K562 (cell line): ENCODE measurements around the gene VEGFC. TPM values are rescaled to one million over a fixed set of nuclear protein-coding genes. Genes with fewer than 3 reads are reported as not detected.

Experiments used
- ATAC-seq: fragments of 200-7000 bp; cut with Tn5 transposase; 3 replicates; pipeline ENCODE4 v1.9.1; 2020; ENCODE audit warnings: moderate library complexity
- BruUV-seq: library from RNA; stranded (reverse); fragments of 400-500 nt; replicated peaks from 2 replicates; lab custom pipeline; 2021; lab: Mats Ljungman, UMichigan
- CTCF ChIA-PET: fragments of 300-600 bp; formaldehyde crosslinking; extraction: SDS; loops from one replicate; lab custom pipeline; 2021; ENCODE audit warnings: low intra/inter-chr PET ratio; lab: Yijun Ruan, JAX
- POLR2A ChIA-PET: fragments of 300-600, 350-650 bp; sonication (Branson Sonifier 250); formaldehyde crosslinking; extraction: SDS; loops from one replicate; lab custom pipeline; 2021; ENCODE audit warnings: antibody characterized with exemption, inconsistent platforms; lab: Yijun Ruan, JAX
- DNase-seq, 4 experiments: peaks; one replicate each; pipeline versions ENCODE4 v3.0.0 to v3.0.0-alpha.2; 2011 to 2018; ENCODE audit warnings: low spot score in 3 of 4, mixed read lengths in 3 of 4; ENCODE audit errors: extremely low read depth in 1 of 4
- FAIRE-seq: peaks from 2 replicates; lab custom pipeline; 2011; peaks lifted over from hg19 to GRCh38; lab: Jason Lieb, UNC
- H2AFZ ChIP-seq: 2 replicates; pipeline ENCODE4 v1.6.0; 2011; ENCODE audit warnings: low read depth, low read length, control low read depth, inconsistent platforms
- H3K27ac ChIP-seq: fragments of 200-600 bp; 3 replicates; pipeline ENCODE4 v1.8.0; 2011; ENCODE audit warnings: low read depth, mild to moderate bottlenecking, control low read depth, inconsistent platforms, low read length, moderate library complexity, mixed read lengths; ENCODE audit errors: extremely low read depth
- H3K27me3 ChIP-seq, 2 experiments: fragments of 300-600 bp in 1 of 2; 2 replicates in 1 of 2; 3 replicates in 1 of 2; pipeline versions ENCODE4 v1.6.0 to v1.8.0; 2011; ENCODE audit warnings: inconsistent platforms in 2 of 2, low read length in 2 of 2, mild to moderate bottlenecking in 1 of 2, mixed read lengths in 1 of 2, moderate library complexity in 1 of 2; ENCODE audit not compliant: control insufficient read depth in 2 of 2, insufficient read depth in 2 of 2
- H3K36me3 ChIP-seq: fragments of 300-600 bp; 3 replicates; pipeline ENCODE4 v1.8.0; 2011; ENCODE audit warnings: mild to moderate bottlenecking, low read length, inconsistent platforms; ENCODE audit not compliant: control insufficient read depth, insufficient read depth
- H3K4me1 ChIP-seq, 2 experiments: fragments of 200-600 bp in 1 of 2; replicated peaks in 1 of 2; 2 replicates in 1 of 2; 3 replicates in 1 of 2; pipeline versions ENCODE4 v1.5.1 to v1.8.0; 2011; ENCODE audit warnings: inconsistent platforms in 2 of 2, low read length in 2 of 2, mild to moderate bottlenecking in 1 of 2, mixed read lengths in 1 of 2, moderate library complexity in 1 of 2; ENCODE audit not compliant: control insufficient read depth in 2 of 2, insufficient read depth in 2 of 2
- H3K4me2 ChIP-seq: 2 replicates; pipeline ENCODE4 v1.6.1; 2011; ENCODE audit warnings: low read length, control low read depth, inconsistent platforms, mixed read lengths; ENCODE audit not compliant: insufficient read depth
- H3K4me3 ChIP-seq: fragments of 200-600 bp; sonication (generic), shearing (Covaris generic); 2 replicates; pipeline ENCODE4 v1.5.1; 2016; ENCODE audit warnings: control low read depth, inconsistent platforms
- H3K79me2 ChIP-seq: fragments of 200-600 bp; 3 replicates; pipeline ENCODE4 v1.8.0; 2011; ENCODE audit warnings: low read length, inconsistent platforms; ENCODE audit not compliant: control insufficient read depth, insufficient read depth
- H3K9ac ChIP-seq, 2 experiments: 2 replicates each; pipeline versions ENCODE4 v1.6.0 to v1.6.1; 2011; ENCODE audit warnings: low read depth in 2 of 2, low read length in 2 of 2, control low read depth in 1 of 2, inconsistent platforms in 1 of 2, mild to moderate bottlenecking in 1 of 2, mixed read lengths in 1 of 2; ENCODE audit not compliant: insufficient read depth in 1 of 2
- H3K9me1 ChIP-seq: one replicate; pipeline ENCODE4 v1.6.0; 2011; ENCODE audit warnings: inconsistent platforms, mild to moderate bottlenecking, low read length, moderate library complexity; ENCODE audit not compliant: control insufficient read depth, insufficient read depth
- H3K9me3 ChIP-seq: replicated peaks from 2 replicates; pipeline ENCODE4 v1.5.1; 2011; ENCODE audit warnings: low read depth, low read length, inconsistent platforms; ENCODE audit not compliant: control insufficient read depth, insufficient read depth
- H4K20me1 ChIP-seq: replicated peaks from 2 replicates; pipeline ENCODE4 v1.6.1; 2011; ENCODE audit warnings: low read length, inconsistent platforms, mixed read lengths; ENCODE audit not compliant: control insufficient read depth, insufficient read depth
- CCAR2 ChIP-seq: fragments of 200-400 bp; formaldehyde crosslinking; IDR thresholded peaks from 2 replicates; pipeline ENCODE4 v1.6.1; 2017; ENCODE audit warnings: mild to moderate bottlenecking, low read depth, low read length
- GTF2E2 ChIP-seq: fragments of 200-800 bp; sonication (Bioruptor generic); IDR thresholded peaks from 2 replicates; pipeline ENCODE4 v1.6.1; 2016; ENCODE audit warnings: missing genetic modification characterization, missing compliant biosample characterization
- HOXB6 ChIP-seq: fragments of 250-450 bp; sonication (Bioruptor Pico); IDR thresholded peaks from 2 replicates; pipeline ENCODE4 v1.5.1; 2022; ENCODE audit warnings: mild to moderate bottlenecking, borderline replicate concordance
- JUNB ChIP-seq: fragments of 450-650 bp; formaldehyde crosslinking; conservative IDR thresholded peaks from 2 replicates; pipeline ENCODE4 v1.4.0; 2020; ENCODE audit warnings: mild to moderate bottlenecking
- MYC ChIP-seq, 2 experiments: fragments of 250-450 bp in 1 of 2; sonication (Bioruptor Pico) in 1 of 2; IDR thresholded peaks; 2 replicates each; pipeline versions ENCODE4 v1.5.1 to v1.6.1; 2012 to 2021; ENCODE audit warnings: low read depth in 2 of 2, borderline replicate concordance in 1 of 2, improper control_type of control experiment in 1 of 2, low read length in 1 of 2, mild to moderate bottlenecking in 1 of 2, moderate library complexity in 1 of 2
- RFX7 ChIP-seq: fragments of 250-450 bp; sonication (Bioruptor Pico); IDR thresholded peaks from 2 replicates; pipeline ENCODE4 v1.5.1; 2021; ENCODE audit warnings: mild to moderate bottlenecking
- SIRT6 ChIP-seq: IDR thresholded peaks from one replicate; pipeline ENCODE4 v1.6.1; 2012; ENCODE audit warnings: low read depth, mild to moderate bottlenecking, control low read depth, inconsistent platforms, low read length, moderate library complexity
- SUPT5H ChIP-seq: fragments of 450-650 bp; IDR thresholded peaks from 2 replicates; pipeline ENCODE4 v1.6.1; 2016
- THRAP3 ChIP-seq: fragments of 450-650 bp; IDR thresholded peaks from 2 replicates; pipeline ENCODE4 v1.6.1; 2016; ENCODE audit warnings: mild to moderate bottlenecking, inconsistent platforms, borderline replicate concordance
- ZNF175 ChIP-seq: fragments of 200-800 bp; sonication (Bioruptor generic); IDR thresholded peaks from 2 replicates; pipeline ENCODE4 v1.6.1; 2016; ENCODE audit warnings: low read depth, mild to moderate bottlenecking, missing genetic modification characterization, missing compliant biosample characterization
- ZNF41 ChIP-seq: fragments of 250-450 bp; sonication (Bioruptor Pico); conservative IDR thresholded peaks from 2 replicates; pipeline ENCODE4 v1.4.0; 2020; ENCODE audit warnings: mild to moderate bottlenecking
- ZNF436 ChIP-seq: fragments of 250-450, 450-650 bp; sonication (Bioruptor Pico); formaldehyde crosslinking; IDR thresholded peaks from 2 replicates; pipeline ENCODE4 v1.7.0; 2020; ENCODE audit warnings: mild to moderate bottlenecking
- WGBS: fragments of 100-300 bp; shearing (Covaris generic); methylation state at CpG from one replicate; pipeline ENCODE4 v1.1.6; 2016; ENCODE audit warnings: low coverage, mixed read lengths; ENCODE audit not compliant: insufficient coverage; ENCODE audit errors: missing lambda C conversion rate; 5-methylcytosine and 5-hydroxymethylcytosine counted together
- in situ Hi-C: fragments of 300-500 bp; cut with MboI; formaldehyde crosslinking; loops from 4 replicates; pipeline ENCODE4 v1.15.0; 2018; ENCODE audit warnings: inconsistent platforms, mixed read lengths
- intact Hi-C: fragments of 100-400 bp; cut with micrococcal nuclease; formaldehyde crosslinking; loops from 2 replicates; pipeline ENCODE4 v1.14.2; 2022
- polyA plus RNA-seq, 8 experiments: library from polyadenylated mRNA; depleted of rRNA in 4 of 8; stranded (reverse) in 5 of 8; unstranded in 3 of 8; fragments of >200 nt; fragmentation: Nextera tagmentation in 2 of 8; fragmentation: Illumina TruSeq in 1 of 8; extraction: Ambion mirVana in 2 of 8; extraction: Trizol in 1 of 8; gene quantifications; 2 replicates each; pipeline versions ENCODE4 v1.2.1 to v1.2.3, GENCODE V29; 2011 to 2014; ENCODE audit warnings: inconsistent platforms in 1 of 8, missing spikeins in 1 of 8
- total RNA-seq, 7 experiments: library from RNA; depleted of rRNA in 6 of 7; stranded (reverse); fragments of >200 nt in 6 of 7; fragmentation: Illumina TruSeq in 2 of 7; extraction: Trizol in 2 of 7; gene quantifications; 2 replicates each; pipeline versions ENCODE4 v1.2.1 to v1.2.3, GENCODE V29; 2011 to 2021; ENCODE audit warnings: low replicate concordance in 1 of 7
- TF ChIP-seq, protein P1 (sequence below): fragments of 450-650 bp; formaldehyde crosslinking; IDR thresholded peaks from 2 replicates; pipeline ENCODE4 v1.4.0; 2020; ENCODE audit warnings: mild to moderate bottlenecking, mixed read lengths
- TF ChIP-seq, protein P2 (sequence below): fragments of 250-450 bp; sonication (Bioruptor Pico); IDR thresholded peaks from 2 replicates; pipeline ENCODE4 v1.8.0; 2021; ENCODE audit warnings: borderline replicate concordance, mild to moderate bottlenecking, moderate library complexity; ENCODE audit not compliant: poor library complexity, severe bottlenecking
- TF ChIP-seq, protein P3 (sequence below): fragments of 450-650 bp; formaldehyde crosslinking; IDR thresholded peaks from 2 replicates; pipeline ENCODE4 v1.4.0; 2022; ENCODE audit warnings: missing genetic modification characterization
- TF ChIP-seq, protein P4 (sequence below): sonication (generic); formaldehyde crosslinking; IDR thresholded peaks from 2 replicates; pipeline ENCODE4 v1.8.0; 2022; ENCODE audit warnings: mild to moderate bottlenecking, low read depth, missing genetic modification reagents
- TF ChIP-seq, protein P5 (sequence below), 3 experiments: IDR thresholded peaks in 2 of 3; conservative IDR thresholded peaks in 1 of 3; 2 replicates each; pipeline ENCODE4 v1.5.1; 2011 to 2012; ENCODE audit warnings: low read length in 3 of 3, mild to moderate bottlenecking in 3 of 3, control low read depth in 2 of 3, improper control_type of control experiment in 1 of 3, inconsistent platforms in 1 of 3, low read depth in 1 of 3, mixed read lengths in 1 of 3, moderate library complexity in 1 of 3; ENCODE audit not compliant: insufficient read depth in 2 of 3

The VEGFC gene
- total and polyA plus RNA-seq, 9 of the 15 experiments (the other 6 are each of a cell fraction or from before 2014, with no cell fraction given), result not detected

DNA sequence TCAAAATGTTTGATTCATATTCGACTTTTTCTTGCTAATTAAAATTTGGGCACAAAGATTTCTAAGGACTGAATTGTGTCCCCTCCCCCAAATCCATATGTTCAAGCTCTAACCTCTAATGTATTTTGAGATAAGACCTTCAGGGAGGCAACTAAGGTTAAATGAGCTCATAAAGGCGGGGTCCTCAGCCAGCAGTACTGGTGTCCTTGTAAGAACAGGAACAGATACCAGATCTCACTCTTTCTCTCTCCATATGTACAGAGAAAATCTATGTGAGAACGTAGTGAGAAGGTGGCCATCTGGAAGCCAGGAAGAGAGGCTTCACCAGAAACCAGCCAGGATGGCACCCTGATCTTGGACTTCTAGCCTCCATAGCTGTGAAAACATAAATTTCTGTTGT, 116.9 kb downstream of the VEGFC start:
- in situ Hi-C loops (no loop called here), intact Hi-C loops (no loop called here)
- Histone ChIP-seq H3K9me1 (no peaks in the 10 kb centered on the region), H3K9me3 (no peaks in the 10 kb centered on the region), H3K36me3 (no peaks in the 10 kb centered on the region), H3K4me1 (no peaks in the 10 kb centered on the region), H3K9ac (no peak overlapping the region), H3K27me3 (no peaks in the 10 kb centered on the region), H4K20me1 (no peaks in the 10 kb centered on the region), H2AFZ (no peak overlapping the region), H3K4me2 (no peak overlapping the region), H3K4me3 (no peak overlapping the region), H3K79me2 (no peaks in the 10 kb centered on the region), H3K27ac (no peak overlapping the region)
- ChIA-PET POLR2A (no interaction called here), CTCF (no interaction called here)
- DNase-seq, result no peak
- FAIRE-seq, result no peak
- ATAC-seq, result no peak
- 3% methylated on average over 3 of the region's 3 CpGs for WGBS
- no TSS peak for BruUV-seq
- TF ChIP-seq, protein P1, sequence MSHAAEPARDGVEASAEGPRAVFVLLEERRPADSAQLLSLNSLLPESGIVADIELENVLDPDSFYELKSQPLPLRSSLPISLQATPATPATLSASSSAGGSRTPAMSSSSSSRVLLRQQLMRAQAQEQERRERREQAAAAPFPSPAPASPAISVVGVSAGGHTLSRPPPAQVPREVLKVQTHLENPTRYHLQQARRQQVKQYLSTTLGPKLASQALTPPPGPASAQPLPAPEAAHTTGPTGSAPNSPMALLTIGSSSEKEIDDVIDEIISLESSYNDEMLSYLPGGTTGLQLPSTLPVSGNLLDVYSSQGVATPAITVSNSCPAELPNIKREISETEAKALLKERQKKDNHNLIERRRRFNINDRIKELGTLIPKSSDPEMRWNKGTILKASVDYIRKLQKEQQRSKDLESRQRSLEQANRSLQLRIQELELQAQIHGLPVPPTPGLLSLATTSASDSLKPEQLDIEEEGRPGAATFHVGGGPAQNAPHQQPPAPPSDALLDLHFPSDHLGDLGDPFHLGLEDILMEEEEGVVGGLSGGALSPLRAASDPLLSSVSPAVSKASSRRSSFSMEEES (CRISPR knock-in tag), result no peak
- TF ChIP-seq ZNF175 (CRISPR knock-in tag), result no peak
- TF ChIP-seq, protein P2, sequence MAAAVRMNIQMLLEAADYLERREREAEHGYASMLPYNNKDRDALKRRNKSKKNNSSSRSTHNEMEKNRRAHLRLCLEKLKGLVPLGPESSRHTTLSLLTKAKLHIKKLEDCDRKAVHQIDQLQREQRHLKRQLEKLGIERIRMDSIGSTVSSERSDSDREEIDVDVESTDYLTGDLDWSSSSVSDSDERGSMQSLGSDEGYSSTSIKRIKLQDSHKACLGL (CRISPR knock-in tag), result no peak
- no peak for TF ChIP-seq SUPT5H
- TF ChIP-seq ZNF436 (CRISPR knock-in tag), result no peak
- TF ChIP-seq, protein P3, sequence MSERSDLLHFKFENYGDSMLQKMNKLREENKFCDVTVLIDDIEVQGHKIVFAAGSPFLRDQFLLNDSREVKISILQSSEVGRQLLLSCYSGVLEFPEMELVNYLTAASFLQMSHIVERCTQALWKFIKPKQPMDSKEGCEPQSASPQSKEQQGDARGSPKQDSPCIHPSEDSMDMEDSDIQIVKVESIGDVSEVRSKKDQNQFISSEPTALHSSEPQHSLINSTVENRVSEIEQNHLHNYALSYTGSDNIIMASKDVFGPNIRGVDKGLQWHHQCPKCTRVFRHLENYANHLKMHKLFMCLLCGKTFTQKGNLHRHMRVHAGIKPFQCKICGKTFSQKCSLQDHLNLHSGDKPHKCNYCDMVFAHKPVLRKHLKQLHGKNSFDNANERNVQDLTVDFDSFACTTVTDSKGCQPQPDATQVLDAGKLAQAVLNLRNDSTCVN (CRISPR knock-in tag), result no peak
- no peak for TF ChIP-seq JUNB (CRISPR knock-in tag)
- no peak for TF ChIP-seq SIRT6
- TF ChIP-seq HOXB6, result no peak
- no peak for TF ChIP-seq GTF2E2 (tag)
- TF ChIP-seq ZNF41 (CRISPR knock-in tag), result no peak
- TF ChIP-seq, protein P4, sequence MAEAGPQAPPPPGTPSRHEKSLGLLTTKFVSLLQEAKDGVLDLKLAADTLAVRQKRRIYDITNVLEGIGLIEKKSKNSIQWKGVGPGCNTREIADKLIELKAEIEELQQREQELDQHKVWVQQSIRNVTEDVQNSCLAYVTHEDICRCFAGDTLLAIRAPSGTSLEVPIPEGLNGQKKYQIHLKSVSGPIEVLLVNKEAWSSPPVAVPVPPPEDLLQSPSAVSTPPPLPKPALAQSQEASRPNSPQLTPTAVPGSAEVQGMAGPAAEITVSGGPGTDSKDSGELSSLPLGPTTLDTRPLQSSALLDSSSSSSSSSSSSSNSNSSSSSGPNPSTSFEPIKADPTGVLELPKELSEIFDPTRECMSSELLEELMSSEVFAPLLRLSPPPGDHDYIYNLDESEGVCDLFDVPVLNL (CRISPR knock-in tag), result no peak
- no peak for TF ChIP-seq MYC (IDR thresholded peaks at IDR 0.05; ENCODE audit: low read depth, low read length)
- TF ChIP-seq MYC (CRISPR knock-in tag; IDR thresholded peaks at IDR 0.05; ENCODE audit: borderline replicate concordance, low read depth), result no peak
- no peak for TF ChIP-seq RFX7
- no peak for TF ChIP-seq CCAR2
- TF ChIP-seq, protein P5, sequence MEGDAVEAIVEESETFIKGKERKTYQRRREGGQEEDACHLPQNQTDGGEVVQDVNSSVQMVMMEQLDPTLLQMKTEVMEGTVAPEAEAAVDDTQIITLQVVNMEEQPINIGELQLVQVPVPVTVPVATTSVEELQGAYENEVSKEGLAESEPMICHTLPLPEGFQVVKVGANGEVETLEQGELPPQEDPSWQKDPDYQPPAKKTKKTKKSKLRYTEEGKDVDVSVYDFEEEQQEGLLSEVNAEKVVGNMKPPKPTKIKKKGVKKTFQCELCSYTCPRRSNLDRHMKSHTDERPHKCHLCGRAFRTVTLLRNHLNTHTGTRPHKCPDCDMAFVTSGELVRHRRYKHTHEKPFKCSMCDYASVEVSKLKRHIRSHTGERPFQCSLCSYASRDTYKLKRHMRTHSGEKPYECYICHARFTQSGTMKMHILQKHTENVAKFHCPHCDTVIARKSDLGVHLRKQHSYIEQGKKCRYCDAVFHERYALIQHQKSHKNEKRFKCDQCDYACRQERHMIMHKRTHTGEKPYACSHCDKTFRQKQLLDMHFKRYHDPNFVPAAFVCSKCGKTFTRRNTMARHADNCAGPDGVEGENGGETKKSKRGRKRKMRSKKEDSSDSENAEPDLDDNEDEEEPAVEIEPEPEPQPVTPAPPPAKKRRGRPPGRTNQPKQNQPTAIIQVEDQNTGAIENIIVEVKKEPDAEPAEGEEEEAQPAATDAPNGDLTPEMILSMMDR (IDR thresholded peaks at IDR 0.05 in 2 of 3, conservative IDR thresholded peaks at IDR 0.05 in 1 of 3; ENCODE audit: insufficient read depth in 2 of 3, low read depth in 1 of 3, low read length in 3 of 3), result no peak
- TF ChIP-seq THRAP3, result no peak
